OCI-LY7 (cell line): Measurements from ENCODE around the gene SMCO1.
"Not testable (repeated sequence)": the region's sequence is repeated elsewhere in the genome, so short reads cannot be mapped to it uniquely, and the experiment has no call there.

Experiments used
- EZH2phosphoT487 ChIP-seq: fragments of 200-600 bp; sonication (generic); IDR thresholded peaks from 2 replicates; pipeline ENCODE4 v1.6.1; 2018; ENCODE audit warnings: low read depth, borderline replicate concordance, mild to moderate bottlenecking, mixed run types, antibody characterized with exemption, low read length, moderate library complexity, mixed read lengths
- TF ChIP-seq, protein P1 (sequence below): fragments of 200-600 bp; sonication (generic); conservative IDR thresholded peaks from 2 replicates; pipeline ENCODE4 v1.5.1; 2014; ENCODE audit warnings: mild to moderate bottlenecking, antibody characterized with exemption, low read length, moderate library complexity, mixed read lengths

DNA sequence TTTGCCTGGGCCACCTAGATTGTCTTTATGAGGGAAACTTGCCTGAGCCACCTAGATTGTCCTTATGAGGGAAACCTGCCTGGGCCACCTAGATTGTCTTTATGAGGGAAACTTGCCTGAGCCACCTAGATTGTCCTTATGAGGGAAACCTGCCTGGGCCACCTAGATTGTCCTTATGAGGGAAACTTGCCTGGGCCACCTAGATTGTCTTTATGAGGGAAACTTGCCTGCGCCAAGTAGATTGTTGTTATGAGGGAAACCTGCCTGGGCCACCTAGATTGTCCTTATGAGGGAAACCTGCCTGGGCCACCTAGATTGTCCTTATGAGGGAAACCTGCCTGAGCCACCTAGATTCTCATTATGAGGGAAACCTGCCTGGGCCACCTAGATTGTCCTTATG lies 4.0 kb downstream of the SMCO1 start:
- TF ChIP-seq, protein P1, sequence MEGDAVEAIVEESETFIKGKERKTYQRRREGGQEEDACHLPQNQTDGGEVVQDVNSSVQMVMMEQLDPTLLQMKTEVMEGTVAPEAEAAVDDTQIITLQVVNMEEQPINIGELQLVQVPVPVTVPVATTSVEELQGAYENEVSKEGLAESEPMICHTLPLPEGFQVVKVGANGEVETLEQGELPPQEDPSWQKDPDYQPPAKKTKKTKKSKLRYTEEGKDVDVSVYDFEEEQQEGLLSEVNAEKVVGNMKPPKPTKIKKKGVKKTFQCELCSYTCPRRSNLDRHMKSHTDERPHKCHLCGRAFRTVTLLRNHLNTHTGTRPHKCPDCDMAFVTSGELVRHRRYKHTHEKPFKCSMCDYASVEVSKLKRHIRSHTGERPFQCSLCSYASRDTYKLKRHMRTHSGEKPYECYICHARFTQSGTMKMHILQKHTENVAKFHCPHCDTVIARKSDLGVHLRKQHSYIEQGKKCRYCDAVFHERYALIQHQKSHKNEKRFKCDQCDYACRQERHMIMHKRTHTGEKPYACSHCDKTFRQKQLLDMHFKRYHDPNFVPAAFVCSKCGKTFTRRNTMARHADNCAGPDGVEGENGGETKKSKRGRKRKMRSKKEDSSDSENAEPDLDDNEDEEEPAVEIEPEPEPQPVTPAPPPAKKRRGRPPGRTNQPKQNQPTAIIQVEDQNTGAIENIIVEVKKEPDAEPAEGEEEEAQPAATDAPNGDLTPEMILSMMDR = not testable (repeated sequence)
- not testable (repeated sequence) for TF ChIP-seq EZH2phosphoT487
